SU-DHL-6 (cell line): ENCODE results near the gene EIF2B2.

Experiments
- H2AFZ ChIP-seq: fragments of 200-600 bp; sonication (generic); 2 replicates; pipeline ENCODE4 v1.6.1; 2014; ENCODE audit warnings: low read depth, mild to moderate bottlenecking, moderate library complexity, mixed read lengths, antibody characterized with exemption, low read length; ENCODE audit not compliant: severe bottlenecking
- H3F3A ChIP-seq: fragments of 200-600 bp; shearing (Covaris generic); 2 replicates; pipeline ENCODE4 v1.6.0; 2016; ENCODE audit warnings: antibody characterized with exemption, mild to moderate bottlenecking; ENCODE audit not compliant: insufficient read depth
- H3K27ac ChIP-seq: fragments of 200-600 bp; sonication (generic); 2 replicates; pipeline ENCODE4 v1.5.1; 2016; ENCODE audit warnings: low read depth, mild to moderate bottlenecking, low read length, moderate library complexity, mixed read lengths
- H3K27me3 ChIP-seq: fragments of 200-600 bp; sonication (generic), shearing (Covaris generic); 2 replicates; pipeline ENCODE4 v1.6.0; 2014; ENCODE audit warnings: mild to moderate bottlenecking, low read length
- H3K36me3 ChIP-seq: fragments of 200-600 bp; sonication (generic); 2 replicates; pipeline ENCODE4 v1.6.1; 2014; ENCODE audit warnings: mild to moderate bottlenecking, low read length, mixed read lengths
- H3K4me2 ChIP-seq: fragments of 300-600, 200-600 bp; shearing (Covaris generic), sonication (generic); 2 replicates; pipeline ENCODE4 v1.6.0; 2014; ENCODE audit warnings: low read length, low read depth, mild to moderate bottlenecking; ENCODE audit not compliant: poor library complexity, severe bottlenecking
- H3K4me3 ChIP-seq: fragments of 200-600 bp; sonication (generic); 2 replicates; pipeline ENCODE4 v1.5.1; 2014; ENCODE audit warnings: antibody characterized with exemption, low read length, mild to moderate bottlenecking, mixed read lengths; ENCODE audit not compliant: insufficient read depth, poor library complexity, severe bottlenecking
- H3K79me2 ChIP-seq: fragments of 200-600 bp; sonication (generic); 2 replicates; pipeline ENCODE4 v1.6.1; 2014; ENCODE audit warnings: mild to moderate bottlenecking, low read length, moderate library complexity; ENCODE audit not compliant: insufficient read depth
- H3K9ac ChIP-seq: fragments of 200-600 bp; sonication (generic); 2 replicates; pipeline ENCODE4 v1.7.0; 2014; ENCODE audit warnings: mild to moderate bottlenecking, low read length
- H3K9me2 ChIP-seq: fragments of 200-600 bp; sonication (generic); replicated peaks from 2 replicates; pipeline ENCODE4 v1.6.1; 2014; ENCODE audit warnings: low read length; ENCODE audit not compliant: insufficient read depth
- H3K9me3 ChIP-seq: fragments of 200-600 bp; sonication (generic); 2 replicates; pipeline ENCODE4 v1.6.1; 2014; ENCODE audit warnings: low read length, mixed read lengths; ENCODE audit not compliant: insufficient read depth
- H4K20me1 ChIP-seq: fragments of 200-600 bp; sonication (generic); 2 replicates; pipeline ENCODE4 v1.6.1; 2014; ENCODE audit warnings: low read depth, mild to moderate bottlenecking, antibody characterized with exemption, low read length, moderate library complexity, mixed read lengths
- CTCF ChIP-seq: fragments of 200-600 bp; sonication (generic); IDR thresholded peaks from one replicate; pipeline ENCODE4 v1.5.1; 2017; ENCODE audit warnings: antibody characterized with exemption, mild to moderate bottlenecking, low read length, moderate library complexity; ENCODE audit not compliant: insufficient read depth, poor library complexity, severe bottlenecking
- EZH2phosphoT487 ChIP-seq: fragments of 200-600 bp; sonication (generic), shearing (Covaris generic); conservative IDR thresholded peaks from 2 replicates; pipeline ENCODE4 v1.6.1; 2018; ENCODE audit warnings: mild to moderate bottlenecking, antibody characterized with exemption, low read length, moderate library complexity, mixed read lengths

The EIF2B2 gene

GRCh38 chr14:74965486-74966153, 37.1 kb upstream of the EIF2B2 start:
- TF ChIP-seq EZH2phosphoT487 (no peak), CTCF (no peak)
- H3K4me2 ChIP-seq, result no peak overlapping the region

GRCh38 chr14:74968811-74969210, 33.9 kb upstream of the EIF2B2 start:
- Histone ChIP-seq H3K27me3 (no peaks in the 10 kb centered on the region), H3K4me3 (no peak overlapping the region), H3K79me2 (no peaks in the 10 kb centered on the region), H3K9ac (no peak overlapping the region), H3K27ac (no peak overlapping the region), H3K9me3 (no peaks in the 10 kb centered on the region), H3F3A (no peaks in the 10 kb centered on the region), H4K20me1 (no peaks in the 10 kb centered on the region), H3K36me3 (no peaks in the 10 kb centered on the region), H3K4me2 (no peak overlapping the region), H3K9me2 (no peaks in the 10 kb centered on the region), H2AFZ (no peak overlapping the region)
- no peak for TF ChIP-seq CTCF
- no peak for TF ChIP-seq EZH2phosphoT487

More at GRCh38 chr14:74965486-74966153, 37.1 kb upstream of the EIF2B2 start:
- no peaks in the 10 kb centered on the region for H4K20me1 ChIP-seq
- H3K27me3 ChIP-seq, result no peaks in the 10 kb centered on the region
- no peak overlapping the region for H3K9ac ChIP-seq
- no peaks in the 10 kb centered on the region for H3K79me2 ChIP-seq
- no peak overlapping the region for H3K27ac ChIP-seq
- no peak overlapping the region for H2AFZ ChIP-seq
- H3K9me2 ChIP-seq, result no peaks in the 10 kb centered on the region
- no peaks in the 10 kb centered on the region for H3F3A ChIP-seq
- H3K9me3 ChIP-seq, result no peaks in the 10 kb centered on the region
- H3K4me3 ChIP-seq, result no peak overlapping the region
- no peaks in the 10 kb centered on the region for H3K36me3 ChIP-seq

GRCh38 chr14:74973003-74973653, 29.6 kb upstream of the EIF2B2 start:
- Histone ChIP-seq H3F3A (no peaks in the 10 kb centered on the region), H3K9me2 (no peaks in the 10 kb centered on the region), H3K27me3 (no peaks in the 10 kb centered on the region), H2AFZ (no peak overlapping the region), H3K4me3 (no peak overlapping the region), H3K9me3 (no peaks in the 10 kb centered on the region), H3K79me2 (no peaks in the 10 kb centered on the region), H3K4me2 (no peak overlapping the region), H4K20me1 (no peaks in the 10 kb centered on the region), H3K36me3 (no peaks in the 10 kb centered on the region), H3K9ac (no peak overlapping the region), H3K27ac (no peak overlapping the region)
- no peak for TF ChIP-seq EZH2phosphoT487
- no peak for TF ChIP-seq CTCF
